DND-41 (cell line): Measurements from ENCODE around the gene SLC36A2.

Source experiments
- ATAC-seq: fragments of 200-7000 bp; cut with Tn5 transposase; 3 replicates; pipeline ENCODE4 v1.9.1; 2021; ENCODE audit warnings: low read depth; ENCODE audit not compliant: insufficient read depth
- DNase-seq: peaks from one replicate; pipeline ENCODE4 v3.0.0-alpha.2; 2020
- H2AFZ ChIP-seq: 2 replicates; pipeline ENCODE4 v1.6.0; 2012; ENCODE audit warnings: low read depth, low read length
- H3K27ac ChIP-seq: 2 replicates; pipeline ENCODE4 v1.5.1; 2012; ENCODE audit warnings: low read length, inconsistent platforms
- H3K27me3 ChIP-seq: fragments of 200-600 bp; sonication (generic); 2 replicates; pipeline ENCODE4 v1.6.0; 2012; ENCODE audit warnings: low read length, mild to moderate bottlenecking, inconsistent platforms; ENCODE audit not compliant: insufficient read depth, poor library complexity
- H3K36me3 ChIP-seq: 2 replicates; pipeline ENCODE4 v1.5.1; 2012; ENCODE audit warnings: low read length, inconsistent platforms; ENCODE audit not compliant: insufficient read depth
- H3K4me1 ChIP-seq: 2 replicates; pipeline ENCODE4 v1.5.1; 2012; ENCODE audit warnings: mild to moderate bottlenecking, low read length; ENCODE audit not compliant: insufficient read depth
- H3K4me2 ChIP-seq: 2 replicates; pipeline ENCODE4 v1.6.0; 2012; ENCODE audit warnings: mild to moderate bottlenecking, moderate library complexity, low read length, inconsistent platforms; ENCODE audit not compliant: insufficient read depth
- H3K4me3 ChIP-seq, 2 experiments: fragments of 200-600 bp in 1 of 2; shearing (Covaris generic) in 1 of 2; 2 replicates each; pipeline ENCODE4 v1.5.1; 2012 to 2016; ENCODE audit warnings: inconsistent platforms in 2 of 2, low read length in 2 of 2, mild to moderate bottlenecking in 2 of 2, low read depth in 1 of 2, moderate library complexity in 1 of 2
- H3K79me2 ChIP-seq: 2 replicates; pipeline ENCODE4 v1.6.0; 2012; ENCODE audit warnings: low read length, inconsistent platforms; ENCODE audit not compliant: insufficient read depth
- H3K9ac ChIP-seq: 2 replicates; pipeline ENCODE4 v1.6.0; 2012; ENCODE audit warnings: low read depth, mild to moderate bottlenecking, inconsistent platforms, low read length, moderate library complexity
- H3K9me3 ChIP-seq: 2 replicates; pipeline ENCODE4 v1.5.1; 2012; ENCODE audit warnings: low read length, moderate library complexity, mild to moderate bottlenecking, inconsistent platforms; ENCODE audit not compliant: insufficient read depth, severe bottlenecking
- H4K20me1 ChIP-seq: 2 replicates; pipeline ENCODE4 v1.6.0; 2012; ENCODE audit warnings: low read length; ENCODE audit not compliant: insufficient read depth
- CTCF ChIP-seq: IDR thresholded peaks from 2 replicates; pipeline ENCODE4 v1.5.1; 2012; ENCODE audit warnings: borderline replicate concordance, low read length, moderate library complexity, mild to moderate bottlenecking; ENCODE audit not compliant: poor library complexity, severe bottlenecking; ENCODE audit errors: extremely low read depth
- EZH2 ChIP-seq: IDR thresholded peaks from 3 replicates; pipeline ENCODE4 v1.6.1; 2012; ENCODE audit warnings: borderline replicate concordance, low read depth, mild to moderate bottlenecking, moderate library complexity, low read length, inconsistent platforms; ENCODE audit not compliant: severe bottlenecking

Gene SLC36A2

GRCh38 chr5:151357097-151357496 is 9.7 kb upstream of the SLC36A2 start:
- Histone ChIP-seq H3K27ac (no peak overlapping the region), H3K36me3 (no peaks in the 10 kb centered on the region), H3K9me3 (peaks cover 4% of the 10 kb centered on the region), H3K4me3 (no peak overlapping the region), H3K9ac (no peak overlapping the region), H3K4me2 (no peak overlapping the region), H4K20me1 (no peaks in the 10 kb centered on the region), H2AFZ (no peak overlapping the region), H3K4me1 (no peaks in the 10 kb centered on the region), H3K27me3 (peaks cover 2% of the 10 kb centered on the region), H3K79me2 (no peaks in the 10 kb centered on the region)
- TF ChIP-seq CTCF (no peak), EZH2 (no peak)
- no peak for ATAC-seq
- no peak for DNase-seq

GRCh38 chr5:151351671-151352070 is 4.3 kb upstream of the SLC36A2 start:
- Histone ChIP-seq H3K36me3 (no peaks in the 10 kb centered on the region), H3K4me3 (no peak overlapping the region), H3K9ac (no peak overlapping the region), H3K4me2 (no peak overlapping the region), H4K20me1 (no peaks in the 10 kb centered on the region), H3K27ac (no peak overlapping the region), H2AFZ (no peak overlapping the region), H3K9me3 (no peaks in the 10 kb centered on the region), H3K79me2 (no peaks in the 10 kb centered on the region), H3K4me1 (no peaks in the 10 kb centered on the region), H3K27me3 (peaks cover 12% of the 10 kb centered on the region)
- no peak for ATAC-seq
- DNase-seq = no peak
- TF ChIP-seq CTCF (no peak), EZH2 (no peak)

GRCh38 chr5:151348789-151349188 is 1.4 kb upstream of the SLC36A2 start:
- Histone ChIP-seq H3K4me3 (no peak overlapping the region), H3K27me3 (peaks cover 35% of the 10 kb centered on the region), H3K36me3 (no peaks in the 10 kb centered on the region), H3K27ac (no peak overlapping the region), H3K9me3 (no peaks in the 10 kb centered on the region), H3K4me1 (no peaks in the 10 kb centered on the region), H2AFZ (no peak overlapping the region), H3K9ac (no peak overlapping the region), H4K20me1 (no peaks in the 10 kb centered on the region), H3K4me2 (no peak overlapping the region), H3K79me2 (no peaks in the 10 kb centered on the region)
- DNase-seq (no peak), ATAC-seq (no peak)
- no peak for TF ChIP-seq CTCF
- TF ChIP-seq EZH2 = no peak
